PC-9 (cell line): Measurements from ENCODE around the gene COMT. TPM values are rescaled to one million over a fixed set of nuclear protein-coding genes. Genes with fewer than 3 reads are reported as not detected.

ENCODE experiments used
- BruUV-seq: library from RNA; stranded (reverse); fragments of 400-500 nt; replicated peaks from 2 replicates; lab custom pipeline; 2021; lab: Mats Ljungman, UMichigan
- CTCF ChIA-PET: fragments of 300-600 bp; sonication (Branson Sonifier 250); formaldehyde crosslinking; loops from one replicate; lab custom pipeline; 2022; ENCODE audit warnings: antibody characterized with exemption; lab: Charles Lee
- POLR2A ChIA-PET: fragments of 300-600 bp; sonication (Branson Sonifier 250); formaldehyde crosslinking; loops from one replicate; lab custom pipeline; 2022; ENCODE audit warnings: antibody characterized with exemption; ENCODE audit not compliant: unreplicated experiment; lab: Charles Lee
- DNase-seq, 2 experiments: peaks; one replicate each; pipeline versions ENCODE4 v3.0.0 to v3.0.0-alpha.2; 2015 to 2022; ENCODE audit warnings: mixed read lengths in 1 of 2
- H2AFZ ChIP-seq: fragments of 200-600 bp; sonication (generic); 2 replicates; pipeline ENCODE4 v1.8.1; 2017; ENCODE audit warnings: antibody characterized with exemption
- H3F3A ChIP-seq: fragments of 200-600 bp; sonication (generic); 2 replicates; pipeline ENCODE4 v1.8.1; 2017; ENCODE audit warnings: antibody characterized with exemption, mild to moderate bottlenecking, low read depth; ENCODE audit not compliant: insufficient read depth
- H3K27ac ChIP-seq: fragments of 200-600 bp; sonication (generic); 2 replicates; pipeline ENCODE4 v1.6.1; 2016; ENCODE audit warnings: mixed run types
- H3K27me3 ChIP-seq: fragments of 200-600 bp; sonication (generic); 2 replicates; pipeline ENCODE4 v1.6.1; 2016; ENCODE audit warnings: low read depth, mixed run types; ENCODE audit not compliant: insufficient read depth
- H3K36me3 ChIP-seq: fragments of 200-600 bp; sonication (generic); 2 replicates; pipeline ENCODE4 v1.6.1; 2016; ENCODE audit warnings: low read depth, mixed run types
- H3K4me1 ChIP-seq: fragments of 200-600 bp; sonication (generic); replicated peaks from 2 replicates; pipeline ENCODE4 v1.6.1; 2016; ENCODE audit warnings: mixed run types; ENCODE audit not compliant: insufficient read depth
- H3K4me2 ChIP-seq: fragments of 200-600 bp; sonication (generic); 2 replicates; pipeline ENCODE4 v1.6.1; 2017; ENCODE audit warnings: mixed run types
- H3K4me3 ChIP-seq: fragments of 200-600 bp; sonication (generic); 2 replicates; pipeline ENCODE4 v1.6.1; 2016; ENCODE audit warnings: mixed run types
- H3K79me2 ChIP-seq: fragments of 200-600 bp; sonication (generic); 2 replicates; pipeline ENCODE4 v1.6.1; 2017; ENCODE audit warnings: low read depth, mixed run types
- H3K9me2 ChIP-seq: fragments of 200-600 bp; sonication (generic); 2 replicates; pipeline ENCODE4 v1.8.1; 2017; ENCODE audit warnings: mild to moderate bottlenecking; ENCODE audit not compliant: insufficient read depth
- H3K9me3 ChIP-seq: fragments of 200-600 bp; sonication (generic); 2 replicates; pipeline ENCODE4 v1.8.1; 2016; ENCODE audit warnings: low read depth; ENCODE audit not compliant: insufficient read depth
- H4K20me1 ChIP-seq: fragments of 200-600 bp; sonication (generic); 2 replicates; pipeline ENCODE4 v1.8.1; 2017; ENCODE audit not compliant: insufficient read depth
- CTCF ChIP-seq: fragments of 200-600 bp; sonication (generic); conservative IDR thresholded peaks from 2 replicates; pipeline ENCODE4 v1.6.1; 2017; ENCODE audit warnings: mixed run types, antibody characterized with exemption, mild to moderate bottlenecking, moderate library complexity
- EZH2 ChIP-seq: fragments of 200-600 bp; sonication (generic); IDR thresholded peaks from 2 replicates; pipeline ENCODE4 v1.8.0; 2017; ENCODE audit warnings: antibody characterized with exemption, low read depth
- intact Hi-C: fragments of 100-400 bp; cut with micrococcal nuclease; formaldehyde crosslinking; loops from one replicate; pipeline ENCODE4 v1.10.0; 2022; ENCODE audit not compliant: unreplicated experiment
- total RNA-seq: library from RNA; stranded (reverse); gene quantifications from 2 replicates; pipeline ENCODE4 v1.2.3, GENCODE V29; 2021

The COMT gene
- total RNA-seq, 1 experiment from 2014 or later: 99.9 TPM

- Histone ChIP-seq H3K27me3 (no peaks in the 10 kb centered on the region), H3K9me3 (no peaks in the 10 kb centered on the region), H3K4me3 (no peak overlapping the region), H3F3A (no peaks in the 10 kb centered on the region), H3K79me2 (no peaks in the 10 kb centered on the region), H3K9me2 (no peaks in the 10 kb centered on the region), H4K20me1 (no peaks in the 10 kb centered on the region), H2AFZ (no peak overlapping the region), H3K27ac (no peak overlapping the region), H3K4me2 (no peak overlapping the region), H3K4me1 (no peaks in the 10 kb centered on the region), H3K36me3 (no peaks in the 10 kb centered on the region)
- no peak for DNase-seq
- CTCF ChIA-PET: no interaction called here
- TF ChIP-seq CTCF (no peak), EZH2 (no peak)
- intact Hi-C loops: no loop called here
- POLR2A ChIA-PET: no interaction called here
- no TSS peak for BruUV-seq
These were observed 50.3 kb downstream of the COMT start for GRCh38 chr22:19991645-19992451.

- TF ChIP-seq CTCF: no peak
- no peak for TF ChIP-seq EZH2
- ChIA-PET CTCF (no interaction called here), POLR2A (no interaction called here)
- no peak for DNase-seq
- Histone ChIP-seq H2AFZ (no peak overlapping the region), H3K9me3 (no peaks in the 10 kb centered on the region), H3K27me3 (no peaks in the 10 kb centered on the region), H3K9me2 (no peaks in the 10 kb centered on the region), H3K79me2 (no peaks in the 10 kb centered on the region), H3K4me3 (no peak overlapping the region), H3K27ac (no peak overlapping the region), H3F3A (no peaks in the 10 kb centered on the region), H3K4me1 (no peaks in the 10 kb centered on the region), H3K4me2 (no peak overlapping the region), H3K36me3 (no peaks in the 10 kb centered on the region), H4K20me1 (no peaks in the 10 kb centered on the region)
- intact Hi-C loops: no loop called here
- BruUV-seq: no TSS peak
These were observed 50.9 kb downstream of the COMT start for GRCh38 chr22:19992481-19992911.

- BruUV-seq: no TSS peak
- DNase-seq: no peak
- ChIA-PET CTCF (no interaction called here), POLR2A (no interaction called here)
- Histone ChIP-seq H3K4me3 (no peak overlapping the region), H2AFZ (no peak overlapping the region), H3K4me2 (no peak overlapping the region), H3K36me3 (no peaks in the 10 kb centered on the region), H3K79me2 (no peaks in the 10 kb centered on the region), H3K27ac (no peak overlapping the region), H4K20me1 (no peaks in the 10 kb centered on the region), H3K9me3 (no peaks in the 10 kb centered on the region), H3K4me1 (no peaks in the 10 kb centered on the region), H3K9me2 (no peaks in the 10 kb centered on the region), H3F3A (no peaks in the 10 kb centered on the region), H3K27me3 (no peaks in the 10 kb centered on the region)
- TF ChIP-seq EZH2 (no peak), CTCF (no peak)
- intact Hi-C loops: no loop called here
These were observed 51.4 kb downstream of the COMT start for GRCh38 chr22:19992921-19993355.
